Pancreas (tissue), 10 donors: Measurements from ENCODE around the gene ASPHD2. TPM values are rescaled to one million over a fixed set of nuclear protein-coding genes. Genes with fewer than 3 reads are reported as not detected.
"Not testable (repeated sequence)": the region's sequence is repeated elsewhere in the genome, so short reads cannot be mapped to it uniquely, and the experiment has no call there.

Experiments
- ATAC-seq, 4 donors: fragments of 200-7000 bp; cut with Tn5 transposase; one replicate each; pipeline versions ENCODE4 v1.8.0 to v1.9.1; 2020; ENCODE audit warnings: mild to moderate bottlenecking in 4 of 4, moderate library complexity in 4 of 4
- DNase-seq, 6 donors: peaks; one replicate each; pipeline ENCODE4 v3.0.0-alpha.2; 2020
- FAIRE-seq: peaks from 2 replicates; lab custom pipeline; 2012; peaks lifted over from hg19 to GRCh38; lab: Jason Lieb, UNC
- H3K27ac ChIP-seq, 4 donors: fragments of 200-600 bp; sonication (generic); 1 replicate in 3 of 4; 2 replicates in 1 of 4; pipeline versions ENCODE4 v1.5.0 to v1.8.0; 2020
- H3K27me3 ChIP-seq, 4 donors: fragments of 200-600 bp; one replicate each; pipeline ENCODE4 v1.8.0; 2021
- H3K36me3 ChIP-seq, 3 donors: fragments of 200-600 bp; sonication (generic) in 1 of 3; one replicate each; pipeline versions ENCODE4 v1.5.0 to v1.8.0; 2020 to 2021
- H3K4me1 ChIP-seq, 3 donors: fragments of 200-600 bp; one replicate each; pipeline ENCODE4 v1.8.0; 2021
- H3K4me3 ChIP-seq, 4 donors: fragments of 200-600 bp; sonication (generic) in 2 of 4; one replicate each; pipeline versions ENCODE4 v1.5.0 to v1.8.0; 2020 to 2021
- H3K9me3 ChIP-seq, 4 donors: fragments of 200-600 bp; one replicate each; pipeline ENCODE4 v1.8.0; 2021
- CTCF ChIP-seq, 4 donors: fragments of 200-600 bp; sonication (generic) in 3 of 4; IDR thresholded peaks; one replicate each; pipeline versions ENCODE4 v1.5.0 to v1.8.0; 2021; ENCODE audit warnings: antibody characterized with exemption in 4 of 4
- WGBS, 2 donors: extraction: QIAGEN DNeasy Blood & Tissue Kit; methylation state at CpG; one replicate each; pipeline ENCODE4 v1.1.7; 2013; 5-methylcytosine and 5-hydroxymethylcytosine counted together
- intact Hi-C, 3 donors: fragments of 100-400 bp; cut with DNase I; formaldehyde crosslinking; loops; one replicate each; pipeline versions ENCODE4 v1.11.1 to v1.14.2; 2022
- polyA plus RNA-seq, 2 donors: library from polyadenylated mRNA; stranded (reverse); fragments of 200-250 nt; gene quantifications; one replicate each; pipeline ENCODE4 v1.2.3, GENCODE V29; 2013
- total RNA-seq, 6 donors: library from RNA; stranded (reverse); fragmentation: NEBNext Ultra II Directional in 4 of 6; extraction: Animal tissue kit (Norgen Biotek cat#: 25700) in 4 of 6; gene quantifications; one replicate each; pipeline versions ENCODE4 v1.2.1 to v1.2.4, GENCODE V29; 2021 to 2023
- donor health status: healthy with polysubstance abuse.
- donor health status: DM: no; HTN: no; CAD: no; lungs with moderate emphysema.
- donor health status: DM: no; HTN: no; CAD: no.
- donor health status: control.
- donor health status: control.
- donor health status: Bipolar disorder and iron deficiency.
- donor health status: DM: yes; HTN: yes; CAD: no.
- donor health status: DM: no; HTN: no; CAD: no.
- donor health status: DM: no; HTN: no; CAD: no.
- donor health status: DM: yes; HTN: yes; CAD: no.

Gene ASPHD2
- total and polyA plus RNA-seq, 8 donors = 0.14 to 0.75 (median 0.28) TPM

DNA sequence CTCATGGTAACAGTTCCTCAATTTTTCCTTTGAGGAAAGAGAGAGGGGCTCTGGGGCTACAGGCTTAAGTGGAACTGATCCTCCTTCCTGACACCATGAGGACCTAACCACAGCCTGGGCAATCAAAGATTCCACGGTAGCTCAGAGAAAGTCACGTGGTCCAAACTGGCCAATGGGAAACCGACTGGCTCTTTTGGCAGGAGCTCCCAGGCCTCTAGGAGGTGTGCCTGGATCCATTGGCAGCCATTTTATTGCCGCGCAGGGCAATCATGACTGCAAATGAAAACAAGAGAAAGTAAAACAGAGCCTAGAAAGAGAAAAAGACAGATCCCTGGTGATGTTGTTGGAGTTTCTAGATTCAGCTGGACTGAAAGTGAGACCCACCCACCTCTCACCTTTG lies 27.3 kb upstream of the ASPHD2 start:
- no peak for FAIRE-seq
- Histone ChIP-seq H3K4me1 (no peaks in the 10 kb centered on the region), H3K4me3 (no peak overlapping the region), H3K9me3 (no peaks in the 10 kb centered on the region), H3K27ac (no peak overlapping the region), H3K36me3 (no peaks in the 10 kb centered on the region), H3K27me3 (no peaks in the 10 kb centered on the region)
- intact Hi-C loops = loop anchor here in 1 of 3 donors (10.0 kb wide), 1 partner anchor 63 kb away; no protein-coding TSS in a partner anchor
- DNase-seq = no peak
- ATAC-seq = no peak
- WGBS, 2 donors = 66 to 72% methylated on average over 5 of the region's 5 CpGs
- no peak for TF ChIP-seq CTCF (IDR thresholded peaks at IDR 0.05)

DNA sequence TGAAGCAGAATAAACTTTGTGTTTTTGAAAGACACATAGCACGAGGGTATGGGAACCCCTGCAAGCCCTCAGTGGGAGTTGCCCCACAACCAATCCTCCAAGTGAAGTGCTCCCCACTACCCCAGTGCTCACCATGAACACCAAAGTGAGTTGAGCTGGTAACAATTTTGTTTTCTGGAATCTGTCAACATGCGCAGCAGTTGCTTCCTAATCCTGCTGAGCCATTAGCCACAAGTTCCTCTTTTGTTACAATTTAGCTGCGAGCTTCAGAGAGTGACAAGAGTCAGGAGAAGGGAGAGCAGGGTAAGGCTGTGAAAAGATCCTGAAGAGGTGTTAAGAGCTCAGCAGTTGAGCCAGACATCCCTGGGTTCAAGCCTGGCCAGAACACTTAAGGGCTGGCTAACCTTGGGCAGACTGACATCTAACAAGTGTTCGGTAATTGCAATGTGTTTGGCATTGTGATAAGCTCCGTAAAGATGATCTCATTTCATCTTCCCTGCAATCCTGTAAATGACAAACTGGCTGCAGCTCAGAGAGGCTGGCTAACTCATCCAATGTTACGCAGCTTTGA lies 24.1 kb upstream of the ASPHD2 start:
- FAIRE-seq (no peak), ATAC-seq (peak in 1 of 4 donors; percentile 22), DNase-seq (no peak)
- H3K9me3 ChIP-seq = no peaks in the 10 kb centered on the region
- intact Hi-C loops = loop anchor here in 1 of 3 donors (10.0 kb wide), 1 partner anchor 60 kb away; no protein-coding TSS in a partner anchor
- TF ChIP-seq CTCF (IDR thresholded peaks at IDR 0.05) = no peak
- 30 to 35% methylated on average over 6 of the region's 6 CpGs for WGBS, 2 donors
- H3K36me3 ChIP-seq = no peaks in the 10 kb centered on the region
- no peak overlapping the region for H3K4me3 ChIP-seq
- H3K27me3 ChIP-seq = no peaks in the 10 kb centered on the region
- no peak overlapping the region for H3K27ac ChIP-seq
- no peaks in the 10 kb centered on the region for H3K4me1 ChIP-seq

DNA sequence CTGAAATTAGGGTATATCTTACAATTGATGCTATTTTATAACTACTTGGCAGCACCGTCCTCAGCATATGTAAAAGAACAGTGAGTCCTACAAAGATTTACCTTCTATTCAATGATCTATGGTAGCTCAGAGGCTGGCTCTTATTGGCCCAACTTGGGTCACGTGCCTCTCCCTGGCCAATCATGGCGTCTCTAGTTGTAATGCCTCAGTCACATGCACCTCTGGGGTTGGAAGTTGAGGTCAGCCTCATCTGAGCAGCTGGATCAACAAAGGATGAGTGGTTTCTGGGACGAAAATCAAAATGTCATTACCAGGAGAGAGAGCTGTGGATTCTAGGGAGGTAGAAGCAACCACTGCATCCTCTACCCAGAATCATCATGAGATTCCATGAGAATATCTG lies 22.9 kb upstream of the ASPHD2 start:
- H3K27me3 ChIP-seq = no peaks in the 10 kb centered on the region
- no peak overlapping the region for H3K27ac ChIP-seq
- no peaks in the 10 kb centered on the region for H3K9me3 ChIP-seq
- intact Hi-C loops = loop anchor here in 1 of 3 donors (10.0 kb wide), 1 partner anchor 59 kb away; no protein-coding TSS in a partner anchor
- no peaks in the 10 kb centered on the region for H3K36me3 ChIP-seq
- no peaks in the 10 kb centered on the region for H3K4me1 ChIP-seq
- DNase-seq (no peak), ATAC-seq (no peak), FAIRE-seq (no peak)
- no peak for TF ChIP-seq CTCF (IDR thresholded peaks at IDR 0.05)
- WGBS, 2 donors = 67 to 68% methylated on average over 4 of the region's 4 CpGs
- H3K4me3 ChIP-seq = no peak overlapping the region

DNA sequence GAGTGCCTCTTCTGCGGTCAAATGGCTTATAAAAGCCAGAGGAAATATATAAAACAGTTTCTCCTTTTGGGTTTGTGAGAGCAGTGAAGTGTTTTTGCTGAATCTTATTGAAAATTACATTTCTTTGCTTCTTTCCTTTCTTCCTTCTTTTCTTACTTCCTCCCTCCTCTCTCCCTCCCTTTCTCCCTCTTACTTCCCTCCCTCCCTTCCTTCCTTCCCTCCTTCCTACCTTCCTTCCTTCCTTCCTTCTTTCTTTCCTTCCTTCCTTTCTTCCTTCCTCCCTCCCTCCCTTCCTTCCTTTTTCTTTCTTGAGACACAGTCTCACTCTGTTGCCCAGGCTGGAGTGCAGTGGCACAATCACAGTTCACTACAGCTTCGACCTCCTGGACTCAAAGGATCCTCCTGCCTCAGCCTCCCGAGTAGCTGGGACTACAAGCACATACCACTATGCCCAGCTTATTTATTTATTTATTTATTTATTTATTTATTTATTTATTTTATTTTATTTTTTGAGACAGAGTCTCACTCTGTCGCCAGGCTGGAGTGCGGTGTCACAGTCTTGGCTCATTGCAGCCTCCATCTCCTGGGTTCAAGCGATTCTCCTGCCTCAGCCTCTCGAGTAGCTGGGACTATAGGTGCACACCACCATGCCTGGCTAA lies 20.4 kb upstream of the ASPHD2 start:
- H3K27me3 ChIP-seq, H3K9me3 ChIP-seq, H3K36me3 ChIP-seq, FAIRE-seq, DNase-seq, H3K4me1 ChIP-seq, ATAC-seq, H3K27ac ChIP-seq, H3K4me3 ChIP-seq: not testable (repeated sequence)
- WGBS, 2 donors = 78 to 85% methylated on average over 7 of the region's 7 CpGs
- intact Hi-C loops = loop anchor here in 1 of 3 donors (10.0 kb wide), 1 partner anchor 56 kb away; no protein-coding TSS in a partner anchor

DNA sequence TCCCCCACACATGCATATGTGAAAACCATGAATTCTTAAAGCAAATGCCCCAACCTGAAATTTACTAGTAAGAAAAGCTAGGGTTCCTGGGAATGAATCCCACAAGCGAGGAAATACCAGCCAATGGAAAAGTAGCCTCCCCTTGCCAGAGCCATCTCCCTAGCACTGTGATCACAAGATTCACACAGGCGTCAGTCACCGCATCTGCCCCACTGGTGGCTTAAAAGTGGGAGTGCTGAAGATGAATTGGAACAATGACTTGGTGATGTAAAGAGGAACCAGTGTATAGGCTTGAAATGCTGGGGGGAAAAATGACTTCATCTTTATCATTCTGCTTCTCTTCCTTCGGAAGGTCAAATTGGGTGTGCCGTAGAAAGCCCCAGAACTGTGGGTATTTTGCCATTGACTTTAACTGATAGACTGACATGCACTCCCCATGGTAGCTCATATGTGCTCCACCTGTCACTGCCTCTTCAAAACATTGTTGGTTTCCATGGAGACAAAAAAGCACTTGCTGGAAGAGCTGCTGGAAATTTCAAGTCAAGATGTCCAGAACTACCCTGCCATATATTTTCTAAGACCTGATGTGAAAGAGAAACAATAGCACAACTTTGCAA lies 19.2 kb upstream of the ASPHD2 start:
- H3K9me3 ChIP-seq = no peaks in the 10 kb centered on the region
- H3K36me3 ChIP-seq = no peaks in the 10 kb centered on the region
- no peak overlapping the region for H3K27ac ChIP-seq
- intact Hi-C loops = loop anchor here in 1 of 3 donors (10.0 kb wide), 1 partner anchor 55 kb away; no protein-coding TSS in a partner anchor
- ATAC-seq (no peak), FAIRE-seq (no peak), DNase-seq (no peak)
- no peak overlapping the region for H3K4me3 ChIP-seq
- H3K27me3 ChIP-seq = no peaks in the 10 kb centered on the region
- 52 to 55% methylated on average over 5 of the region's 5 CpGs for WGBS, 2 donors
- no peak for TF ChIP-seq CTCF (IDR thresholded peaks at IDR 0.05)
- H3K4me1 ChIP-seq = no peaks in the 10 kb centered on the region
